GM12891 (cell line): ENCODE measurements around the gene ANKRD33B.

ENCODE experiments used
- PAX5 ChIP-seq: IDR thresholded peaks from 2 replicates; pipeline ENCODE4 v1.6.1; 2011; ENCODE audit warnings: low read length, moderate library complexity, mild to moderate bottlenecking; ENCODE audit not compliant: insufficient read depth, severe bottlenecking
- POLR2A ChIP-seq: IDR thresholded peaks from 2 replicates; pipeline ENCODE4 v1.6.1; 2011; ENCODE audit warnings: low read depth, low read length, control low read depth
- POLR2AphosphoS5 ChIP-seq: IDR thresholded peaks from 2 replicates; pipeline ENCODE4 v1.6.1; 2011; ENCODE audit warnings: low read depth, low read length, control low read depth
- TAF1 ChIP-seq: IDR thresholded peaks from 2 replicates; pipeline ENCODE4 v1.6.1; 2011; ENCODE audit warnings: low read depth, low read length, control low read depth

GRCh38 chr5:10630126-10630525, 66.3 kb downstream of the ANKRD33B start:
- TF ChIP-seq POLR2A (no peak), TAF1 (no peak), POLR2AphosphoS5 (no peak), PAX5 (no peak)
